ENCODE results near the gene JAM3. TPM values are rescaled to one million over a fixed set of nuclear protein-coding genes. Genes with fewer than 3 reads are reported as not detected.

JAM3 gene
- total and polyA plus RNA-seq, 2 of the 13 experiments (the other 11 are each of a cell fraction or from before 2014, with no cell fraction given), result 0.98 to 2.8 TPM

DNA sequence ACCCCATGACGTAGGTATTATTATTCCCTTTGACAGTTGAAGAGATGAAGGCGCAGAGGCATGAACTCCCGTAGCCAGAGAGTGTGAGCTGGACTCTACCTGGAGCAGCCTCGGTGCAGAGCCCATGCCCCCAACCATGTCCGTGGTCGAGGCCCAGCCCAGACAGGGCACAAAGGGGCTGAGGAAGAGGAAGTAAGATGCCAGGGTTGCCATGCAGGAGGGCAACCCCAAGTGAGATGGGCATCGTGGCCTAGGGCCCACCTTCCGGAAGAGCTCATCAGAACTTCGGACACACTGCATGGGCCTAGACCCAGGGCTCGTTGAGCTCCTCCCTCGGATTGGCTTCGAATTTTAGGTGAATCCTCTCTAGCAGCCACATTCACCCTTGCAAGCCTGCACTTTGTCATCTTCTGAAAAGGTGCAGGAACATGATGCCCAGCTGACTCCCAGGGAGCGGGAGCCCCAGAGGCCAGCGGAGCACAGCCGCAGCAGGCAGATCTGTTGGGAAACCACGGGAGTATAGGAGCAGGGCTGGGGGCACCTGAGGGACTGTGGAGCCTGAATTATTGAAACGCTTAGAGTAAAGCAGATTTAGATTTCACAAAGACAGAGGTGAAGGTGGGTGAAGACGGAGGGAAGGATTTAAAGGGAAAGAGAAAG, 29.0 kb upstream of the JAM3 start:
- POLR2A ChIA-PET, result no interaction called here
- Histone ChIP-seq H3K27ac (ENCODE audit: extremely low read length, insufficient read depth, low read length) (no peak overlapping the region), H3K4me2 (ENCODE audit: low read depth, low read length) (no peak overlapping the region), H3K27me3 (ENCODE audit: control insufficient read depth in 1 of 2, insufficient read depth in 2 of 2, low read length in 2 of 2) (peaks cover 17 to 70% of the 10 kb centered on the region in 2 experiments; a peak in 4 of 5 replicates), H3K9me3 (ENCODE audit: low read length) (no peaks in the 10 kb centered on the region), H3K9ac (ENCODE audit: insufficient read depth, low read depth, low read length) (no peak overlapping the region), H3K36me3 (replicated peaks in 1 of 2; ENCODE audit: control insufficient read depth in 1 of 2, insufficient read depth in 2 of 2, low read length in 2 of 2) (no peaks in the 10 kb centered on the region), H3K4me1 (ENCODE audit: insufficient read depth, low read length) (no peaks in the 10 kb centered on the region), H4K20me1 (ENCODE audit: insufficient read depth, low read length) (no peaks in the 10 kb centered on the region), H2AFZ (ENCODE audit: low read length) (no peak overlapping the region), H3K79me2 (ENCODE audit: insufficient read depth, low read length) (no peaks in the 10 kb centered on the region), H3K4me3 (replicated peaks in 1 of 3; ENCODE audit: insufficient read depth in 1 of 3, low read depth in 2 of 3, low read length in 3 of 3) (no peak overlapping the region)
- FAIRE-seq (no peak), DNase-seq (ENCODE audit: low spot score) (no peak), ATAC-seq (no peak)
- no peak for TF ChIP-seq ZNF569 (CRISPR knock-in tag; IDR thresholded peaks at IDR 0.05; ENCODE audit: borderline replicate concordance)
- in situ Hi-C loops (cut with HindIII; ENCODE audit: extremely low pct_ligation_motif_present, low pct_unique_long_range_greater_than_20kb) (no loop called here), intact Hi-C loops (cut with micrococcal nuclease; ENCODE audit: unreplicated experiment) (no loop called here)
- WGBS (ENCODE audit: low lambda C conversion rate), result 35% methylated on average over 9 of the region's 18 CpGs
- no TSS peak for BruUV-seq (replicated peaks)
- CTCF ChIA-PET (ENCODE audit: low intra/inter-chr PET ratio, low total read pairs), result no interaction called here

DNA sequence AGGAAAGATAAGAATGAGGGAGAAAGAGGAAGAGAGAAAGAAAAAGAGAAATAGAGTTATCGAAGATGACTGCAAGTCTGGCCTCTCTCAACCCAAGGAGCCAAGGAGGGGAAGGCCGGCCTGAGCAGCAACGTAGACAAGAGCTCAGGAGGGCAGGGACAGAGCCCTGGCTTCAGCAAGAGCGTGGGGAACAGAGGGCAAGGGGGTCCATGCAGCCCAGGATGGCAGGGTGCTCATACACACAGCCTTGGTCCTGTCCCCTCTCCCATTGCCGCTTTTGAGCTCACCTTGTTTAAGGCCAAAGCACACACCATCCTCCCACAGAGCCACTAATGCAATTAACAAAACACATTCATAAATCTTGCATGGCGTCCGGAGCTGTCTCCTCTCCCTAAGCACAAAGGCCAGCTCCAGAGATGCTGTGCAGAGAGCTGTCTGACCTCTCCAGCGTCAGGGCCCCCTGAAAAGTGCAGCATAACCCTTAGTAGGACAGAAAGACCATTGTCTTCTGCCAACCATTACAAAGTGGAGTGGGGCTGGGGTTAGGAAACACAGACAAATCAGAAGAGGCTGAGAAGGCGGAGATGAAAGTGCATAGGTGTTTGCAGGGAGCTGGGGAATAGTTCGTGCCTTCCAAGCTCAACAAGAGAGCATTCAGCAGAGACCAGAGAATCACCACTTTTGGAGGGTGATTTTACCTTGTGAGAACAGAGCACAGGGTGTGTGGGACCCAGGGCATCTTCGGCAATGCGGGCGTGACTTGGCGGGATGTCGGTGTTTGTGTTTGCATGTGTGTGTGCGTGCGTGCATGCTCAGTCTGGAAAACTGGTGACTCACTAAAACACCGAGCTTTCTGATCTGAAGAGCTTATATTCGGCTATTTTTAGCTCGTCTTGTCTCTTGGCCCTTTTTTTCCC, 28.2 kb upstream of the JAM3 start:
- Histone ChIP-seq H4K20me1 (ENCODE audit: insufficient read depth, low read length) (no peaks in the 10 kb centered on the region), H3K27me3 (ENCODE audit: control insufficient read depth in 1 of 2, insufficient read depth in 2 of 2, low read length in 2 of 2) (peaks cover 18 to 70% of the 10 kb centered on the region in 2 experiments), H3K9me3 (ENCODE audit: low read length) (no peaks in the 10 kb centered on the region), H3K79me2 (ENCODE audit: insufficient read depth, low read length) (no peaks in the 10 kb centered on the region), H3K9ac (ENCODE audit: insufficient read depth, low read depth, low read length) (no peak overlapping the region), H2AFZ (ENCODE audit: low read length) (no peak overlapping the region), H3K4me1 (ENCODE audit: insufficient read depth, low read length) (no peaks in the 10 kb centered on the region), H3K27ac (ENCODE audit: extremely low read length, insufficient read depth, low read length) (no peak overlapping the region), H3K36me3 (replicated peaks in 1 of 2; ENCODE audit: control insufficient read depth in 1 of 2, insufficient read depth in 2 of 2, low read length in 2 of 2) (no peaks in the 10 kb centered on the region), H3K4me2 (ENCODE audit: low read depth, low read length) (no peak overlapping the region), H3K4me3 (replicated peaks in 1 of 3; ENCODE audit: insufficient read depth in 1 of 3, low read depth in 2 of 3, low read length in 3 of 3) (no peak overlapping the region)
- no peak for ATAC-seq
- in situ Hi-C loops (cut with HindIII; ENCODE audit: extremely low pct_ligation_motif_present, low pct_unique_long_range_greater_than_20kb), result no loop called here
- CTCF ChIA-PET (ENCODE audit: low intra/inter-chr PET ratio, low total read pairs), result no interaction called here
- no TSS peak for BruUV-seq (replicated peaks)
- POLR2A ChIA-PET, result no interaction called here
- WGBS (ENCODE audit: low lambda C conversion rate), result 19% methylated on average over 13 of the region's 20 CpGs
- DNase-seq (ENCODE audit: low spot score), result no peak
- intact Hi-C loops (cut with micrococcal nuclease; ENCODE audit: unreplicated experiment), result no loop called here
- no peak for FAIRE-seq
- TF ChIP-seq, protein P1, sequence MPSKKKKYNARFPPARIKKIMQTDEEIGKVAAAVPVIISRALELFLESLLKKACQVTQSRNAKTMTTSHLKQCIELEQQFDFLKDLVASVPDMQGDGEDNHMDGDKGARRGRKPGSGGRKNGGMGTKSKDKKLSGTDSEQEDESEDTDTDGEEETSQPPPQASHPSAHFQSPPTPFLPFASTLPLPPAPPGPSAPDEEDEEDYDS (CRISPR knock-in tag; IDR thresholded peaks at IDR 0.05), result no peak
- TF ChIP-seq FOXK2 (IDR thresholded peaks at IDR 0.05), result no peak
- TF ChIP-seq RARA (CRISPR knock-in tag; IDR thresholded peaks at IDR 0.05), result no peak
- TF ChIP-seq ZNF883 (CRISPR knock-in tag; IDR thresholded peaks at IDR 0.05; ENCODE audit: not compliant biosample characterization), result no peak
- TF ChIP-seq FOXO1 (CRISPR knock-in tag; IDR thresholded peaks at IDR 0.05), result no peak
- no peak for TF ChIP-seq EP300 (IDR thresholded peaks at IDR 0.05; ENCODE audit: low read depth in 2 of 2, low read length in 2 of 2)
- TF ChIP-seq EP300 (CRISPR knock-in tag; IDR thresholded peaks at IDR 0.05; ENCODE audit: borderline replicate concordance), result no peak
- no peak for TF ChIP-seq SKI (IDR thresholded peaks at IDR 0.05; ENCODE audit: partially characterized antibody)
- TF ChIP-seq, protein P2, sequence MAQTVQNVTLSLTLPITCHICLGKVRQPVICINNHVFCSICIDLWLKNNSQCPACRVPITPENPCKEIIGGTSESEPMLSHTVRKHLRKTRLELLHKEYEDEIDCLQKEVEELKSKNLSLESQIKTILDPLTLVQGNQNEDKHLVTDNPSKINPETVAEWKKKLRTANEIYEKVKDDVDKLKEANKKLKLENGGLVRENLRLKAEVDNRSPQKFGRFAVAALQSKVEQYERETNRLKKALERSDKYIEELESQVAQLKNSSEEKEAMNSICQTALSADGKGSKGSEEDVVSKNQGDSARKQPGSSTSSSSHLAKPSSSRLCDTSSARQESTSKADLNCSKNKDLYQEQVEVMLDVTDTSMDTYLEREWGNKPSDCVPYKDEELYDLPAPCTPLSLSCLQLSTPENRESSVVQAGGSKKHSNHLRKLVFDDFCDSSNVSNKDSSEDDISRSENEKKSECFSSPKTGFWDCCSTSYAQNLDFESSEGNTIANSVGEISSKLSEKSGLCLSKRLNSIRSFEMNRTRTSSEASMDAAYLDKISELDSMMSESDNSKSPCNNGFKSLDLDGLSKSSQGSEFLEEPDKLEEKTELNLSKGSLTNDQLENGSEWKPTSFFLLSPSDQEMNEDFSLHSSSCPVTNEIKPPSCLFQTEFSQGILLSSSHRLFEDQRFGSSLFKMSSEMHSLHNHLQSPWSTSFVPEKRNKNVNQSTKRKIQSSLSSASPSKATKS (CRISPR knock-in tag; IDR thresholded peaks at IDR 0.05), result no peak
- TF ChIP-seq, protein P3, sequence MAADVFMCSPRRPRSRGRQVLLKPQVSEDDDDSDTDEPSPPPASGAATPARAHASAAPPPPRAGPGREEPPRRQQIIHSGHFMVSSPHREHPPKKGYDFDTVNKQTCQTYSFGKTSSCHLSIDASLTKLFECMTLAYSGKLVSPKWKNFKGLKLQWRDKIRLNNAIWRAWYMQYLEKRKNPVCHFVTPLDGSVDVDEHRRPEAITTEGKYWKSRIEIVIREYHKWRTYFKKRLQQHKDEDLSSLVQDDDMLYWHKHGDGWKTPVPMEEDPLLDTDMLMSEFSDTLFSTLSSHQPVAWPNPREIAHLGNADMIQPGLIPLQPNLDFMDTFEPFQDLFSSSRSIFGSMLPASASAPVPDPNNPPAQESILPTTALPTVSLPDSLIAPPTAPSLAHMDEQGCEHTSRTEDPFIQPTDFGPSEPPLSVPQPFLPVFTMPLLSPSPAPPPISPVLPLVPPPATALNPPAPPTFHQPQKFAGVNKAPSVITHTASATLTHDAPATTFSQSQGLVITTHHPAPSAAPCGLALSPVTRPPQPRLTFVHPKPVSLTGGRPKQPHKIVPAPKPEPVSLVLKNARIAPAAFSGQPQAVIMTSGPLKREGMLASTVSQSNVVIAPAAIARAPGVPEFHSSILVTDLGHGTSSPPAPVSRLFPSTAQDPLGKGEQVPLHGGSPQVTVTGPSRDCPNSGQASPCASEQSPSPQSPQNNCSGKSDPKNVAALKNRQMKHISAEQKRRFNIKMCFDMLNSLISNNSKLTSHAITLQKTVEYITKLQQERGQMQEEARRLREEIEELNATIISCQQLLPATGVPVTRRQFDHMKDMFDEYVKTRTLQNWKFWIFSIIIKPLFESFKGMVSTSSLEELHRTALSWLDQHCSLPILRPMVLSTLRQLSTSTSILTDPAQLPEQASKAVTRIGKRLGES (CRISPR knock-in tag; IDR thresholded peaks at IDR 0.05; ENCODE audit: borderline replicate concordance), result no peak
